Stimulated activated CD8-positive, alpha-beta memory T cell treated with anti-CD3 and anti-CD28 coated beads, Interleukin-15, amount 100 ng/mL, for 24 hours (primary cell): ENCODE data around the gene TMEM208.

Source experiments
- DNase-seq: peaks from one replicate; pipeline ENCODE4 v3.0.0-alpha.2; 2020; ENCODE audit warnings: low read depth

Gene TMEM208

DNA sequence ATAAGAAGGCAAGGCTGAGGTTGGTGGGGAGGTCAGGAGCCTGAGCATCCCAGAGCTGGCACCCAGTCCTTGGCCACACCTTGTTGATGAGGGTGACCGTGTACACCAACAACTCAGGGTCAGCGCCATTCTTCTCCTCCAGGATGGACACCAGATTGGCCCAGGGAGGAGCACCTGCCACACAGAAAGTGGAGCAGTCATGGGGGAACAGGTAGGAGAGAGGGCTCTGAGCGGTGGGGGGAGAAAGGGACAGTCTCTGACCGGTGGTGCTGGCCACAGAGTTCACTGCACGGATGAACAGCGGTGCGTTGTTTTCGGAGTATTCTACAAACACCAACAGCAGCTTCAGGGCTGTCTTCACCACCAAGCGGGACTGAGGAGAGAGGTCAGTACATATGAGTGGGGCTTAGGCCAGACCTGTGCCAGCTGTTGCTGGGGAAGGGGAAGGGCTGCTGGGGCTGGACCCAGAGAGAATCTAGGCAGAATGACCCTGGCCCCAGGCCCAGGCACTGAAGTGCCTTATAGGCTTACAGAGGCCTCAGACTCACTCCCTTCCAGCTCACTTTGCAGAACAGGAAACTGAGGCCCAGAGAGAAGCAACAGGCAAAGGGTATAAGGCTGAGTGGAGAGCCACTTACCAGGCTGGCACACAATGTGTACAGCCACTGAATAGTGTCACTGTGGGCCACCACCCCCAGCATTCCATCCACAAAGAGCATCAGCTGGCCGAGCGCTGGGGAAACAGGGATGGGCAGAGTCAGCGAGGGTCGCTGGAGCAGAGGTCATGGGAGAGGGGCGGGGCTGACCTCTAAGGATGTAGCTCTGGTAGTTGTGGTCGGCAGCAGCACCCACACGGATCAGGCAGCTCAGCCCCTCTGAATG, 10.7 kb downstream of the TMEM208 start:
- no peak for DNase-seq

DNA sequence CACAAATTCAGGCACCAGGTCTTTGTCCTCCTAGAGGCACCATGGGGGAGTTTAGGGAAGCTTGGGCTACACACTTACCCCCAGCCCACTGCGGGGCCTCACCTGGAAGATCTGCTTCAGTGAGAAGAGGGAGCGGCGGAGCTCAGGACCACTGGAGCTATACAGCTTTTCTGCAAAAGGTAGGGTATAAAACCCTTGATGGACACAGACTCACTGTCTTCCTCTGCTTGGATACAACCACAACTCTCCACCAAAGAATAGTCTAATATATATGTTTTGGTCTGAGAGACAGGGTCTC, 11.3 kb downstream of the TMEM208 start:
- no peak for DNase-seq

DNA sequence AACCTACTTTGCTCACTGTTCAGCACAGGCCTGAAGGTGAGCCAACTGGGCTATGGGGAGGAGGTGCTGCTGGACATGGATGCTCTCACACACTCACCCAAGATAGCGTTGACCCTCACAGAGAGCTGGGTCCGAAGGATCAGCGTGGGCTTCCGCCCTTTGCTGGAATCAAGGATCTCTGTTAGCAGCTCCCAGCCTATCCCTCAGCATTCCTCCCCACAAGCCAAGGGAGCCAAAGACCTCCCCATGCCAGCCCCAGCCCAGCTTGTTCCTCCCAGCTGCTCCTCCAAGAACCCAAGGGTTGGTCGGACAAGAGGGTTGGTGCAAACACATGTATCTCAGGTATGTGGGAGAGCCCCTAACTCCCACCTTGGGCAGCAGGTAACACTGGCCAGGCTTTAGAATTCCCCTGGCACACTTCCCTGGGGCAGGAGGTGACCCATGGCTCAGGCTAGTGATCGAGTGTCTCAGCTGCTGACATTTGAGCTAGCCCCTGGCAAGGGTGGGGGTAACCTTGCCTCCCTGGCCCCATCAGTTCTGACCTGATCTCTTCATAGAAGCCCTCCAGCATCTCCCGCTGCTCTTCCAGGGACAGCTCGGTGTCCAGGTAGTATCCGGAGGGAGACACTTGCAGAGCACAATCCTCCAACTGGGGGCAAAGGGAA, 12.0 kb downstream of the TMEM208 start:
- no peak for DNase-seq

- no peak for DNase-seq
Measured at GRCh38 chr16:67240506-67240905, 13.6 kb downstream of the TMEM208 start.

GRCh38 chr16:67241008-67241900, 14.3 kb downstream of the TMEM208 start:
- DNase-seq, result no peak

GRCh38 chr16:67242138-67242730, 15.3 kb downstream of the TMEM208 start:
- DNase-seq, result no peak

GRCh38 chr16:67243481-67243880, 16.6 kb downstream of the TMEM208 start:
- no peak for DNase-seq

- DNase-seq, result no peak
Measured at GRCh38 chr16:67244387-67245185, 17.7 kb downstream of the TMEM208 start.

DNA sequence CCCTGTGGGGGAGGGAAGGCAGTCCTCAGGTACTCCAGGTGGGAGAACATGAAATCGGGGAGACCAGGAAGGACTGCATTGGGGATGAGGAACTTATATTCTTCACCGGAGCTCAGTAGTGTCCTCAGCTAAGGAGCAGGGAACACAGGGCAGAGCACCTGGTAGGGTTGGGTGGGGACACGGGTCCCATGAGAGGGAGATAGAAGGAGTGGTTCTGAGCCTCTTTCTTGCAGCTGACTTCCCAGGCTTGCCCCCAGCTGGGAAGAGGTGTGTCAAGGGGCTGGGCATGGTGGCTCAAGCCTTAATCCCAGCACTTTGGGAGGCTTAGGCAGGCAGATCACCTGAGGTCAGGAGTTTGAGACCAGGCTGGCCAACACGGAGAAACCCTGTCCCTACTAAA, 18.3 kb downstream of the TMEM208 start:
- DNase-seq, result no peak

DNA sequence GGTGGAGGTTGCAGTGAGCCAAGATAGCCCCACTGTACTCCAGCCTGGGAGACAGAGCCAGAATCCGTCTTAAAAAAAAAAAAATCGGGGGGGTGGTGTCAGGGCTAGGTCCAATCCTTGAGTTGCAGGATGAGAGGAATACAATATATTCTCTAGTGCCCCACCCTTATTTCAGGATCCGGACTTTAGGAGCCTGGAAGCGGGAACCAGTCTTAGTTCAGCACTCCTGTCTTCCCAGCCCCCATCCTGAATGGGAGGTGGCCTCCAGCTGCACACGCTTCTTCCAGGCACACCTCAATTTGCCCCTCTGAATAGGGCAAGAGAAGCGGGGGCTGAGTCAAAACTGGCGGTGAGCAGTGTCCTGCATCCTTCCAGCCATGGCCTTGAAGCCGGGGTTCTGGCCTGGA, 18.7 kb downstream of the TMEM208 start:
- DNase-seq, result no peak

DNA sequence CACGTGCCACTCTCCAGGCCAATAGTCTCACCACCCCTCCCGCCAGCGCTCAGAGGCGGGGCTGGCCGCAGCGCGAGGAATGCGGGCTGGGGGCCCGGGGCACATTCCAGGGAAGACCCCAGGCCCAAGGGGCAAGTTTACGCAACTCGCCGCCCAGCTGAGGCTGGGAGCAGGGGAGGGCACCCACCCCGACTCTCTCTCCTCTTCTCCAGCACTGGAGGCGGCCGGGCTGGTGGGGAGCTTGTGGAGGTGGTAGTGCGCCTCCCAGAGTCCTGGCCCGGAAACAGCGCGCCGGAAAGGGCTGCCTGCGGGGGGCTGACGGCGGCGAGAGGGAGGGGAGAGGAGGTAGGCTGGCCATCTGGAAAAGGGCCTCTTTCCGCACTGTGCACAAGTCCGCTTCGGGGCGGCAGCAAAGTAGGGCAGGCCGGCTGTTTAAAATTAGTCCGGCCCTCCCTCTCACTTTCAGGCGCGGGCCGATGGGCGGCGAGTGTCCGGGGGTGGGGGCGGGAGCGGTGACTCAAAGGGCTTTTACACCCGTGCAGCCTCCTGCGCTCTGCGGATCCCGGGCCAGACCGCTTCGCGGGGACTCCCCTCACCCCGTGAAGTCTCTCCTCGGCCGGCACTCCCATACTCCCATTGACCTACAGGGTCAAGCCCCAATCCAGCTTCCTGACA, 19.3 kb downstream of the TMEM208 start:
- no peak for DNase-seq

- DNase-seq, result no peak
Measured at GRCh38 chr16:67246756-67247191, 19.8 kb downstream of the TMEM208 start.

- DNase-seq, result peak; percentile 94
Measured at GRCh38 chr16:67247192-67248072, 20.5 kb downstream of the TMEM208 start, which contains the start of gene FHOD1. Gene FHOD1, minus strand, starts transcription at chr16:67247481. Its CDS starts 71 bp downstream, at chr16:67247410.

GRCh38 chr16:67248073-67248400, 21.1 kb downstream of the TMEM208 start:
- DNase-seq, result no peak

- no peak for DNase-seq
Measured at GRCh38 chr16:67248401-67249177, 21.7 kb downstream of the TMEM208 start, which contains the start of gene SLC9A5. Gene SLC9A5, plus strand, starts transcription at chr16:67248979. Its CDS starts 36 bp downstream, at chr16:67249015.

- DNase-seq, result no peak
Measured at GRCh38 chr16:67249178-67250044, 22.5 kb downstream of the TMEM208 start.

DNA sequence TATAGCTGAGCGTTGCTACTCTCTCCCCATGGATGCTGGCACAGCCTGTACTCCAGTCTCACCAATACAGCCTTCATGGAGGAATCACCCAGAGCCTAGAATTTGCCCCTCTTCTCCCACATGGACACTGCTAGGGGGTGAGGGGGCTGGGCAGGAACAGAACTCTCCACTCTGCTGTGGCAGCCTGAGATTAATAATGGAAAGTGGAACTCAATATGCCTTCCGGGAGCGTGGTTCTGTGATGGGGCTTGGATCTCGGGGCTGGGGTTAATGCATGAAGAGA, 23.1 kb downstream of the TMEM208 start:
- DNase-seq, result no peak
